ENCODE measurements around the gene AEBP2. TPM values are rescaled to one million over a fixed set of nuclear protein-coding genes. Genes with fewer than 3 reads are reported as not detected.

AEBP2 gene
- total and polyA plus RNA-seq, 2 of the 8 experiments (the other 6 are each of a cell fraction or from before 2014, with no cell fraction given): 13.6 to 61.4 TPM

DNA sequence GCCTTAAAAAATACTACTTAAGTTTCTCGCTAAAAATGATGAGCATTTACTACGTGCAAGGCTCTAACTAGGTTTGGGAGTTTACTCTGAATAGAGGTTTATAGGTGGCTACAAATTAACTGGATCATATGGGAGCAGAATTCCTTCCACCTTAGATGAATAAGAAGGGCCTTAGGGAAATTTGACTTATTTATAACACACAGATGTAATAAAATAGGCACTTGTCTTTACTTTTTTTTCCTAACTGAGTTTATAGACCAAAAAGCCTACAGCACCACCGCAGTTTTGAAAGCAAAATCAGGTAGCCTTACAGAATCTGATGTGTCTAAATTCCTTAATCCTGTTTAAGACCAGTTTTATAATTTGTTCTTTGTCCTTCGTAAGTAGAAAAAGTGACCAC is 10.5 kb downstream of the AEBP2 start:
- no peak overlapping the region for H2BK12ac ChIP-seq (ENCODE audit: low read depth, low read length)
- H3K27me3 ChIP-seq (replicated peaks in 1 of 4; ENCODE audit: control insufficient read depth in 3 of 4, extremely low read depth in 1 of 4, insufficient read depth in 3 of 4, low read length in 3 of 4): no peaks in the 10 kb centered on the region
- H4K5ac ChIP-seq (ENCODE audit: insufficient read length, low read depth, low read length): no peak overlapping the region
- no peak overlapping the region for H3K23ac ChIP-seq (ENCODE audit: insufficient read length)
- ChIA-PET POLR2A (ENCODE audit: partially characterized antibody) (no interaction called here), CTCF (ENCODE audit: partially characterized antibody) (no interaction called here)
- peaks cover 2% of the 10 kb centered on the region for H3K79me1 ChIP-seq (ENCODE audit: low read depth, low read length)
- H2BK15ac ChIP-seq (ENCODE audit: low read length): no peak overlapping the region
- no peak overlapping the region for H3K9ac ChIP-seq (replicated peaks in 1 of 4; ENCODE audit: extremely low read depth in 1 of 4, low read depth in 3 of 4, low read length in 3 of 4)
- 90% methylated on average over 4 of the region's 4 CpGs; no CpG with 5 or more reads in 1 of the 2 experiments for WGBS, 2 experiments (ENCODE audit: extremely low coverage in 1 of 2, insufficient coverage in 1 of 2, insufficient read length in 1 of 2, insufficient replicate concordance in 2 of 2, low coverage in 1 of 2, low lambda C conversion rate in 2 of 2, missing lambda C conversion rate in 1 of 2)
- FAIRE-seq (no peak), DNase-seq (ENCODE audit: low read depth in 1 of 2, low spot score in 2 of 2) (no peak)
- no peak overlapping the region for H3K14ac ChIP-seq (ENCODE audit: insufficient read length)
- peaks cover 87 to 100% of the 10 kb centered on the region in 2 experiments for H3K79me2 ChIP-seq (ENCODE audit: control insufficient read depth in 1 of 2, insufficient read depth in 2 of 2, low read length in 2 of 2)
- no peak overlapping the region for H2AFZ ChIP-seq (ENCODE audit: low read length)
- no peak overlapping the region for H2BK5ac ChIP-seq (ENCODE audit: low read depth, low read length)
- H3K4me2 ChIP-seq (ENCODE audit: insufficient read depth in 1 of 2, low read depth in 2 of 2, low read length in 2 of 2): 0 out of 4 replicates have a peak overlapping the region, but pooled peaks of 1 of the 2 experiments have one; percentile 8
- no peaks in the 10 kb centered on the region for H3K9me3 ChIP-seq (ENCODE audit: insufficient read depth in 2 of 2, low read depth in 1 of 2, low read length in 1 of 2)
- no peak overlapping the region for H3K4ac ChIP-seq (replicated peaks; ENCODE audit: insufficient read length, low read depth, low read length)
- no peak overlapping the region for H3K27ac ChIP-seq (ENCODE audit: low read depth, low read length)
- no peak overlapping the region for H2AK5ac ChIP-seq (ENCODE audit: low read depth, low read length)
- H3K36me3 ChIP-seq (ENCODE audit: control insufficient read depth in 2 of 4, insufficient read depth in 4 of 4, low read length in 3 of 4): peaks cover 0 to 4% (median 0%) of the 10 kb centered on the region in 4 experiments; a peak in 3 of 8 replicates
- no peak overlapping the region for H2BK120ac ChIP-seq (replicated peaks; ENCODE audit: low read depth, low read length)
- H4K20me1 ChIP-seq (replicated peaks in 1 of 2; ENCODE audit: control insufficient read depth in 1 of 2, insufficient read depth in 2 of 2, low read length in 2 of 2): peaks cover 28 to 51% of the 10 kb centered on the region in 2 experiments
- H3K23me2 ChIP-seq (ENCODE audit: low read depth, low read length): no peaks in the 10 kb centered on the region
- H3K4me1 ChIP-seq (replicated peaks in 1 of 4; ENCODE audit: control insufficient read depth in 3 of 4, insufficient read depth in 4 of 4, low read length in 3 of 4): peaks cover 1 to 9% (median 5%) of the 10 kb centered on the region in 4 experiments; a peak in 4 of 7 replicates
- H2BK20ac ChIP-seq (ENCODE audit: low read length): no peak overlapping the region
- no peak overlapping the region for H3K4me3 ChIP-seq (ENCODE audit: extremely low read depth in 1 of 4, insufficient read depth in 2 of 4, low read depth in 3 of 4, low read length in 4 of 4)
- H3K18ac ChIP-seq (ENCODE audit: extremely low read depth, low read length): no peak overlapping the region
- no peak overlapping the region for H4K91ac ChIP-seq (replicated peaks; ENCODE audit: insufficient read length, low read length)
- H3K56ac ChIP-seq (replicated peaks; ENCODE audit: insufficient read length, low read depth, low read length): no peak overlapping the region
- no peak overlapping the region for H4K8ac ChIP-seq (ENCODE audit: extremely low read depth, insufficient read depth, low read length)
- TF ChIP-seq SAP30 (IDR thresholded peaks at IDR 0.05; ENCODE audit: insufficient read depth, insufficient replicate concordance, low read length) (no peak), PHF8 (conservative IDR thresholded peaks at IDR 0.05; ENCODE audit: low read depth, low read length) (no peak), ASH2L (IDR thresholded peaks at IDR 0.05; ENCODE audit: low read length) (no peak), USF2 (IDR thresholded peaks at IDR 0.05; ENCODE audit: low read length) (no peak), KDM4A (IDR thresholded peaks at IDR 0.05; ENCODE audit: low read depth, low read length, severe bottlenecking) (no peak), POLR2AphosphoS5 (IDR thresholded peaks at IDR 0.05; ENCODE audit: low read depth, low read length) (no peak), GTF2F1 (IDR thresholded peaks at IDR 0.05; ENCODE audit: borderline replicate concordance, low read depth, low read length) (no peak), BACH1 (IDR thresholded peaks at IDR 0.05; ENCODE audit: low read length) (no peak), RNF2 (IDR thresholded peaks at IDR 0.05; ENCODE audit: borderline replicate concordance, low read depth, low read length, missing control alignments, poor library complexity, severe bottlenecking) (no peak), RAD21 (IDR thresholded peaks at IDR 0.05 in 1 of 2, conservative IDR thresholded peaks at IDR 0.05 in 1 of 2; ENCODE audit: low read depth in 2 of 2, low read length in 2 of 2) (no peak), RXRA (IDR thresholded peaks at IDR 0.05; ENCODE audit: insufficient read depth, low read depth, low read length) (no peak), POU5F1 (IDR thresholded peaks at IDR 0.05; ENCODE audit: low read depth, low read length) (no peak)

Data from H1 (cell line).